Measurements from ENCODE around the gene CEP350.

DNA sequence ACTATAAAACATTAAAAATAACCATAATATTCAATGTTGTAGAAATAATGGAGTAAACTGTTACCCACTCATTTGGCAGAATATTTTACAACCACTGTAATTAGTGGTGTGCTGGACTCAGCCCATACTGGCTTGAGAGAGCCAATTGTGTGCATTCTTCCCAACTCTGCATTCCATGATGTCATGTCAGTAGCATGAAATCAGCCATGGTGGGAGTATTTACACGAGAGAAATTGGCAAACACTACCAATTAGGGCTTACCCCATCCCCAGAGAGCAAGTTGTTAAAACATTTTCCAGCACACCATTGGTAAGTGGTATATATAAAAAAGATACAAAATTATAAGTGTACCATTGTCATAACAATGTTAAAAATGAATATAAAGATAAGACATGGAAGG is 180.9 kb downstream of the CEP350 start:
- TF ChIP-seq, protein P1, sequence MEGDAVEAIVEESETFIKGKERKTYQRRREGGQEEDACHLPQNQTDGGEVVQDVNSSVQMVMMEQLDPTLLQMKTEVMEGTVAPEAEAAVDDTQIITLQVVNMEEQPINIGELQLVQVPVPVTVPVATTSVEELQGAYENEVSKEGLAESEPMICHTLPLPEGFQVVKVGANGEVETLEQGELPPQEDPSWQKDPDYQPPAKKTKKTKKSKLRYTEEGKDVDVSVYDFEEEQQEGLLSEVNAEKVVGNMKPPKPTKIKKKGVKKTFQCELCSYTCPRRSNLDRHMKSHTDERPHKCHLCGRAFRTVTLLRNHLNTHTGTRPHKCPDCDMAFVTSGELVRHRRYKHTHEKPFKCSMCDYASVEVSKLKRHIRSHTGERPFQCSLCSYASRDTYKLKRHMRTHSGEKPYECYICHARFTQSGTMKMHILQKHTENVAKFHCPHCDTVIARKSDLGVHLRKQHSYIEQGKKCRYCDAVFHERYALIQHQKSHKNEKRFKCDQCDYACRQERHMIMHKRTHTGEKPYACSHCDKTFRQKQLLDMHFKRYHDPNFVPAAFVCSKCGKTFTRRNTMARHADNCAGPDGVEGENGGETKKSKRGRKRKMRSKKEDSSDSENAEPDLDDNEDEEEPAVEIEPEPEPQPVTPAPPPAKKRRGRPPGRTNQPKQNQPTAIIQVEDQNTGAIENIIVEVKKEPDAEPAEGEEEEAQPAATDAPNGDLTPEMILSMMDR (IDR thresholded peaks at IDR 0.05) = no peak
- no peak for TF ChIP-seq POLR2A (IDR thresholded peaks at IDR 0.05)
- no peak for TF ChIP-seq POLR2AphosphoS5 (IDR thresholded peaks at IDR 0.05)

Data from breast epithelium (tissue), 3 donors.